BLaER1 treated with 17β-estradiol and CSF1 and Interleukin-3, amounts not matched to agents 10 nM and 100 nM (cell line): ENCODE results near the gene BAZ1B.

Experiments
- H3K27ac ChIP-seq, 11 experiments: shearing (Covaris generic); formaldehyde crosslinking; 2 replicates each; pipeline ENCODE4 v1.8.1; 2022
- H3K27me3 ChIP-seq, 11 experiments: shearing (Covaris generic); formaldehyde crosslinking; 2 replicates each; pipeline ENCODE4 v1.8.1; 2022
- H3K36me3 ChIP-seq, 11 experiments: shearing (Covaris generic); formaldehyde crosslinking; 2 replicates each; pipeline ENCODE4 v1.8.1; 2022
- H3K4me1 ChIP-seq, 10 experiments: shearing (Covaris generic); formaldehyde crosslinking; 2 replicates each; pipeline ENCODE4 v1.8.1; 2022
- H3K4me2 ChIP-seq, 11 experiments: shearing (Covaris generic); formaldehyde crosslinking; 2 replicates each; pipeline ENCODE4 v1.8.1; 2022
- H3K4me3 ChIP-seq, 10 experiments: shearing (Covaris generic); formaldehyde crosslinking; 2 replicates each; pipeline ENCODE4 v1.8.1; 2022
- H3K9ac ChIP-seq, 11 experiments: shearing (Covaris generic); formaldehyde crosslinking; 2 replicates each; pipeline ENCODE4 v1.8.1; 2022
- H3K9me3 ChIP-seq, 11 experiments: shearing (Covaris generic); formaldehyde crosslinking; replicated peaks in 1 of 11; 2 replicates each; pipeline ENCODE4 v1.8.1; 2022
- H4K20me1 ChIP-seq, 11 experiments: shearing (Covaris generic); formaldehyde crosslinking; 2 replicates each; pipeline ENCODE4 v1.8.1; 2022
- Cebpa-rat ChIP-seq, 11 experiments: shearing (Covaris generic); IDR thresholded peaks; 2 replicates each; pipeline ENCODE4 v1.8.1; 2022

The BAZ1B gene

GRCh38 chr7:73438547-73439409 is 83.3 kb downstream of the BAZ1B start:
- Histone ChIP-seq H3K4me2 (peak overlapping the region in 6 of 11 experiments; percentile 11 to 44 (median 24); a peak in 9 of 22 replicates), H3K36me3 (peaks cover 46 to 55% (median 50%) of the 10 kb centered on the region in 11 experiments), H3K9ac (peak overlapping the region in 1 of 11 experiments; percentile 11; a peak in 1 of 22 replicates), H3K9me3 (peaks cover 0 to 13% (median 5%) of the 10 kb centered on the region in 11 experiments; a peak in 7 of 22 replicates), H3K4me3 (no peak overlapping the region), H3K4me1 (peaks cover 2 to 36% (median 15%) of the 10 kb centered on the region in 10 experiments; a peak in 16 of 20 replicates), H4K20me1 (peaks cover 0 to 74% (median 40%) of the 10 kb centered on the region in 11 experiments; a peak in 18 of 22 replicates), H3K27me3 (peaks cover 0 to 11% (median 0%) of the 10 kb centered on the region in 11 experiments; a peak in 2 of 22 replicates), H3K27ac (peak overlapping the region in 2 of 11 experiments; percentile 1 to 3; a peak in 1 of 22 replicates)
- TF ChIP-seq Cebpa-rat (IDR thresholded peaks at IDR 0.05), result no peak

- Histone ChIP-seq H3K4me1 (peaks cover 4 to 37% (median 17%) of the 10 kb centered on the region in 10 experiments; a peak in 16 of 20 replicates), H3K4me3 (no peak overlapping the region), H3K4me2 (peak overlapping the region in 5 of 11 experiments; percentile 22 to 45 (median 34); a peak in 7 of 22 replicates), H3K27ac (peak overlapping the region in 2 of 11 experiments; percentile 1 to 3; a peak in 1 of 22 replicates), H3K9ac (peak overlapping the region in 2 of 11 experiments; percentile 11 to 20; a peak in 2 of 22 replicates), H3K9me3 (peaks cover 0 to 14% (median 5%) of the 10 kb centered on the region in 11 experiments; a peak in 7 of 22 replicates), H3K27me3 (peaks cover 0 to 11% (median 0%) of the 10 kb centered on the region in 11 experiments; a peak in 2 of 22 replicates), H3K36me3 (peaks cover 37 to 45% (median 41%) of the 10 kb centered on the region in 11 experiments), H4K20me1 (peaks cover 0 to 64% (median 32%) of the 10 kb centered on the region in 11 experiments; a peak in 18 of 22 replicates)
- no peak for TF ChIP-seq Cebpa-rat (IDR thresholded peaks at IDR 0.05)
These were observed 84.3 kb downstream of the BAZ1B start for GRCh38 chr7:73437621-73438416.

- Histone ChIP-seq H4K20me1 (peaks cover 0 to 57% (median 26%) of the 10 kb centered on the region in 11 experiments; a peak in 16 of 22 replicates), H3K4me2 (peak overlapping the region in 4 of 11 experiments; percentile 18 to 45 (median 38); a peak in 7 of 22 replicates), H3K27ac (no peak overlapping the region)
These were observed 85.0 kb downstream of the BAZ1B start for GRCh38 chr7:73437091-73437490.

GRCh38 chr7:73436031-73436929 is 85.8 kb downstream of the BAZ1B start:
- Histone ChIP-seq H3K9ac (no peak overlapping the region), H3K4me1 (peaks cover 4 to 37% (median 17%) of the 10 kb centered on the region in 10 experiments; a peak in 16 of 20 replicates), H3K36me3 (peaks cover 23 to 30% (median 26%) of the 10 kb centered on the region in 11 experiments), H3K4me3 (no peak overlapping the region), H3K4me2 (no peak overlapping the region), H3K9me3 (peaks cover 0 to 14% (median 5%) of the 10 kb centered on the region in 11 experiments; a peak in 7 of 22 replicates), H3K27ac (no peak overlapping the region), H4K20me1 (peaks cover 0 to 51% (median 24%) of the 10 kb centered on the region in 11 experiments; a peak in 16 of 22 replicates), H3K27me3 (peaks cover 0 to 11% (median 0%) of the 10 kb centered on the region in 11 experiments; a peak in 2 of 22 replicates)
- no peak for TF ChIP-seq Cebpa-rat (IDR thresholded peaks at IDR 0.05)

More at GRCh38 chr7:73437091-73437490, 85.0 kb downstream of the BAZ1B start:
- peaks cover 0 to 11% (median 0%) of the 10 kb centered on the region in 11 experiments; a peak in 2 of 22 replicates for H3K27me3 ChIP-seq
- no peak overlapping the region for H3K9ac ChIP-seq
- H3K4me1 ChIP-seq, result peaks cover 4 to 37% (median 17%) of the 10 kb centered on the region in 10 experiments; a peak in 16 of 20 replicates
- no peak for TF ChIP-seq Cebpa-rat (IDR thresholded peaks at IDR 0.05)
- H3K36me3 ChIP-seq, result peaks cover 29 to 38% (median 33%) of the 10 kb centered on the region in 11 experiments
- peaks cover 0 to 14% (median 5%) of the 10 kb centered on the region in 11 experiments; a peak in 7 of 22 replicates for H3K9me3 ChIP-seq
- H3K4me3 ChIP-seq, result no peak overlapping the region

GRCh38 chr7:73435471-73436009 is 86.6 kb downstream of the BAZ1B start:
- no peak overlapping the region for H3K4me3 ChIP-seq
- H4K20me1 ChIP-seq, result peaks cover 0 to 43% (median 22%) of the 10 kb centered on the region in 11 experiments; a peak in 14 of 22 replicates
- H3K4me1 ChIP-seq, result peaks cover 4 to 37% (median 17%) of the 10 kb centered on the region in 10 experiments; a peak in 16 of 20 replicates
- H3K27ac ChIP-seq, result no peak overlapping the region
- H3K27me3 ChIP-seq, result peaks cover 0 to 11% (median 0%) of the 10 kb centered on the region in 11 experiments; a peak in 2 of 22 replicates
- TF ChIP-seq Cebpa-rat (IDR thresholded peaks at IDR 0.05), result no peak
- H3K9ac ChIP-seq, result no peak overlapping the region
- H3K36me3 ChIP-seq, result peaks cover 15 to 22% (median 19%) of the 10 kb centered on the region in 11 experiments
- peaks cover 0 to 14% (median 5%) of the 10 kb centered on the region in 11 experiments; a peak in 7 of 22 replicates for H3K9me3 ChIP-seq
- no peak overlapping the region for H3K4me2 ChIP-seq

- TF ChIP-seq Cebpa-rat (IDR thresholded peaks at IDR 0.05), result no peak
- Histone ChIP-seq H3K27me3 (peaks cover 0 to 11% (median 0%) of the 10 kb centered on the region in 11 experiments; a peak in 2 of 22 replicates), H3K9me3 (peaks cover 0 to 14% (median 5%) of the 10 kb centered on the region in 11 experiments; a peak in 7 of 22 replicates), H4K20me1 (peaks cover 0 to 35% (median 16%) of the 10 kb centered on the region in 11 experiments; a peak in 13 of 22 replicates), H3K36me3 (peaks cover 7 to 14% (median 10%) of the 10 kb centered on the region in 11 experiments; a peak in 20 of 22 replicates), H3K4me1 (peaks cover 4 to 40% (median 17%) of the 10 kb centered on the region in 10 experiments; a peak in 16 of 20 replicates), H3K27ac (no peak overlapping the region), H3K4me2 (no peak overlapping the region), H3K9ac (no peak overlapping the region), H3K4me3 (no peak overlapping the region)
These were observed 87.4 kb downstream of the BAZ1B start for GRCh38 chr7:73434701-73435069.
